Pancreas (tissue), 10 donors: ENCODE measurements around the gene TNFAIP8L1. TPM values are rescaled to one million over a fixed set of nuclear protein-coding genes. Genes with fewer than 3 reads are reported as not detected.
A peak's percentile ranks its signal among the peaks of the same experiment; 100 is the strongest.

Experiments used
- ATAC-seq, 4 donors: fragments of 200-7000 bp; cut with Tn5 transposase; one replicate each; pipeline versions ENCODE4 v1.8.0 to v1.9.1; 2020; ENCODE audit warnings: mild to moderate bottlenecking in 4 of 4, moderate library complexity in 4 of 4
- DNase-seq, 6 donors: peaks; one replicate each; pipeline ENCODE4 v3.0.0-alpha.2; 2020
- FAIRE-seq: peaks from 2 replicates; lab custom pipeline; 2012; peaks lifted over from hg19 to GRCh38; lab: Jason Lieb, UNC
- H3K27ac ChIP-seq, 4 donors: fragments of 200-600 bp; sonication (generic); 1 replicate in 3 of 4; 2 replicates in 1 of 4; pipeline versions ENCODE4 v1.5.0 to v1.8.0; 2020
- H3K27me3 ChIP-seq, 4 donors: fragments of 200-600 bp; one replicate each; pipeline ENCODE4 v1.8.0; 2021
- H3K36me3 ChIP-seq, 3 donors: fragments of 200-600 bp; sonication (generic) in 1 of 3; one replicate each; pipeline versions ENCODE4 v1.5.0 to v1.8.0; 2020 to 2021
- H3K4me1 ChIP-seq, 3 donors: fragments of 200-600 bp; one replicate each; pipeline ENCODE4 v1.8.0; 2021
- H3K4me3 ChIP-seq, 4 donors: fragments of 200-600 bp; sonication (generic) in 2 of 4; one replicate each; pipeline versions ENCODE4 v1.5.0 to v1.8.0; 2020 to 2021
- H3K9me3 ChIP-seq, 4 donors: fragments of 200-600 bp; one replicate each; pipeline ENCODE4 v1.8.0; 2021
- WGBS, 2 donors: extraction: QIAGEN DNeasy Blood & Tissue Kit; methylation state at CpG; one replicate each; pipeline ENCODE4 v1.1.7; 2013; 5-methylcytosine and 5-hydroxymethylcytosine counted together
- intact Hi-C, 3 donors: fragments of 100-400 bp; cut with DNase I; formaldehyde crosslinking; loops; one replicate each; pipeline versions ENCODE4 v1.11.1 to v1.14.2; 2022
- polyA plus RNA-seq, 2 donors: library from polyadenylated mRNA; stranded (reverse); fragments of 200-250 nt; gene quantifications; one replicate each; pipeline ENCODE4 v1.2.3, GENCODE V29; 2013
- total RNA-seq, 6 donors: library from RNA; stranded (reverse); fragmentation: NEBNext Ultra II Directional in 4 of 6; extraction: Animal tissue kit (Norgen Biotek cat#: 25700) in 4 of 6; gene quantifications; one replicate each; pipeline versions ENCODE4 v1.2.1 to v1.2.4, GENCODE V29; 2021 to 2023
- TF ChIP-seq, protein P1 (sequence below), 4 donors: fragments of 200-600 bp; sonication (generic) in 3 of 4; IDR thresholded peaks; one replicate each; pipeline versions ENCODE4 v1.5.0 to v1.8.0; 2021; ENCODE audit warnings: antibody characterized with exemption in 4 of 4
- donor health status: healthy with polysubstance abuse.
- donor health status: DM: no; HTN: no; CAD: no; lungs with moderate emphysema.
- donor health status: DM: no; HTN: no; CAD: no.
- donor health status: control.
- donor health status: control.
- donor health status: Bipolar disorder and iron deficiency.
- donor health status: DM: yes; HTN: yes; CAD: no.
- donor health status: DM: no; HTN: no; CAD: no.
- donor health status: DM: no; HTN: no; CAD: no.
- donor health status: DM: yes; HTN: yes; CAD: no.

TNFAIP8L1 gene
- total and polyA plus RNA-seq, 8 donors: 1.2 to 3.6 (median 2.4) TPM

DNA sequence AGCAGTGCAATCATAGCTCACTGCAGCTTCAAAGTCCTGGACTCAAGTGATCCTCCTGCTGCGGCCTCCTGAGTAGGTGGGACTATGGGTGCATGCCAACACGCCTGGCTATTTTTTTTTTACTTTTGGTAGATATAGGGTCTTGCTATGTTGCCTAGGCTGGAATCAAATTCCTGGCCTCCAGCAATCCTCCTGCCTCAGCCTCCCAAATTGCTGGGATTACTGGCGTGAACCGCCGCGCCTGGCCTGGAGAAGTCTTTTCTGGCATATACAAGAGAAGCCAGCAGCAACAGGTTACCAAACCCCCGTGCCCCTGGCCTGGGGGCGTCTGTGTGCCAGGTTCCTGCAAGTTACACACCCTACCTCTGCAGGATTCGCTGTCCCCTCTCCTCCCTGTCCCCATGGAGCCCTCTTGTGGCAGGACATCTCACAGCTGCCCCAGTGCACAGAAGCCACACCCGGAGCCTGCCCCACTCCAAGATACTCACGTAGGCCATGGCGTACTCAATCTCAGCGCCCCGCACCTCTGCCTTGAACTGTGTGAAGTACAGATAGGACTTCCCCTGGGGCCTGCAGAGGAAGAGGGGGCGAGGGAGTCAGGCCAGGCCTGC is 21.0 kb downstream of the TNFAIP8L1 start:
- 94 to 96% methylated on average over 15 of the region's 15 CpGs for WGBS, 2 donors
- H3K4me3 ChIP-seq: no peak overlapping the region
- no peak for FAIRE-seq
- H3K9me3 ChIP-seq: no peaks in the 10 kb centered on the region
- no peak overlapping the region for H3K27ac ChIP-seq
- H3K36me3 ChIP-seq: peaks cover 4 to 65% (median 38%) of the 10 kb centered on the region in 3 donors
- no peak for DNase-seq
- H3K27me3 ChIP-seq: no peaks in the 10 kb centered on the region
- TF ChIP-seq, protein P1, sequence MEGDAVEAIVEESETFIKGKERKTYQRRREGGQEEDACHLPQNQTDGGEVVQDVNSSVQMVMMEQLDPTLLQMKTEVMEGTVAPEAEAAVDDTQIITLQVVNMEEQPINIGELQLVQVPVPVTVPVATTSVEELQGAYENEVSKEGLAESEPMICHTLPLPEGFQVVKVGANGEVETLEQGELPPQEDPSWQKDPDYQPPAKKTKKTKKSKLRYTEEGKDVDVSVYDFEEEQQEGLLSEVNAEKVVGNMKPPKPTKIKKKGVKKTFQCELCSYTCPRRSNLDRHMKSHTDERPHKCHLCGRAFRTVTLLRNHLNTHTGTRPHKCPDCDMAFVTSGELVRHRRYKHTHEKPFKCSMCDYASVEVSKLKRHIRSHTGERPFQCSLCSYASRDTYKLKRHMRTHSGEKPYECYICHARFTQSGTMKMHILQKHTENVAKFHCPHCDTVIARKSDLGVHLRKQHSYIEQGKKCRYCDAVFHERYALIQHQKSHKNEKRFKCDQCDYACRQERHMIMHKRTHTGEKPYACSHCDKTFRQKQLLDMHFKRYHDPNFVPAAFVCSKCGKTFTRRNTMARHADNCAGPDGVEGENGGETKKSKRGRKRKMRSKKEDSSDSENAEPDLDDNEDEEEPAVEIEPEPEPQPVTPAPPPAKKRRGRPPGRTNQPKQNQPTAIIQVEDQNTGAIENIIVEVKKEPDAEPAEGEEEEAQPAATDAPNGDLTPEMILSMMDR (IDR thresholded peaks at IDR 0.05): no peak
- intact Hi-C loops: no loop called here
- ATAC-seq: peak in 2 of 4 donors; percentile 35 to 46
- H3K4me1 ChIP-seq: no peaks in the 10 kb centered on the region

DNA sequence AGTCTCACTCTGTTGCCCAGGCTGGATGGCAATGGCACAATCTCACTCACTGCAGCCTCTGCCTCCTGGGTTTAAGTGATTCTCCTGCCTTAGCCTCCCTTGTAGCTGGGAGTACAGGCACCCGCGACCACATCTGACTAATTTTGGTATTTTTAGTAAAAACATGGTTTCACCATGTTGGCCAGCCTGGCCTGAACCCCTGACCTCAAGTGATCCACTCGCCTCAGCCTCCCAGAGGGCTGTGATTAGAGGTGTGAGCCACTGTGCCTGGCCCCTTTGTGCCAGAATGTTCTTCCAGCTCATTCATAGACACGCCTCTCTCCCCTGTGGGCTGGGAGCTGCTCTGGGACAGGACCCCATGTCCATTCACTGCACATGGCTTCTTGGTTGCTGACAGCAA is 21.7 kb downstream of the TNFAIP8L1 start:
- DNase-seq: no peak
- TF ChIP-seq, protein P1 (IDR thresholded peaks at IDR 0.05): no peak
- Histone ChIP-seq H3K36me3 (peaks cover 4 to 63% (median 38%) of the 10 kb centered on the region in 3 donors), H3K4me1 (no peaks in the 10 kb centered on the region), H3K4me3 (no peak overlapping the region), H3K27me3 (no peaks in the 10 kb centered on the region), H3K9me3 (no peaks in the 10 kb centered on the region), H3K27ac (no peak overlapping the region)
- 96% methylated on average over 4 of the region's 4 CpGs for WGBS, 2 donors
- intact Hi-C loops: no loop called here
- no peak for FAIRE-seq
- no peak for ATAC-seq

DNA sequence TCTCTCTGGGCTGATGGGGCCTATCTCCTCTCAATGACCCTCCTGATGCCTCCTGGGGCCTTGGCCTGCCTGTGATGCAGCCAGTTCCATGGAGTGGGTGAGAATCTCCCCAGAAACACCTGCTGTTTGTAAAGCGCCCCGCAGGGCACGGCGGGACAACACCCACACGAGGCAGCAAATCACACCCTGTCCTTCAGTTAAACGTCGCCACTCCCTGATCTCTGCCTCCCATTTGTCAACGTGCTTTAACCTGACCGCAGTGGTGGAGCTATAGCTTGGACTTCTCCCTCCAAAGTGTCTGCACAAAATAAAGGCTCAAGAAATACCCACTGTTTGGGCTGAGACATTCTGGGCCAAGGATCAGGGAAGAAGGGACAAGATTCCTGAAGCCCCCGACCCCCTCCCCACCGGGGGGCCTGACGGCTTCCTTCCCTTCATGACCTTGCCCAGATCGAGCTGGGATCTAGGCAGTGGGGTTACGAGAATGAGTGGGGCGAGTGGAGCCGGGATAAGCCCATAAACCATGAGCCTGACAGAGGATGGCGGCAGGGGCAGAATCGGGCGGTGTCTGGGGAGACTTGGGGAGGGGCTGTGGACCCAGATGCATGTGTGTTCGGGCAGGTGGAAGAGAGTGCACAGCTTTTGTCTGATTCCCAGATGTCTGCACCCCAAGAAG is 22.8 kb downstream of the TNFAIP8L1 start:
- Histone ChIP-seq H3K36me3 (peaks cover 0 to 63% (median 42%) of the 10 kb centered on the region in 3 donors), H3K9me3 (no peaks in the 10 kb centered on the region), H3K27ac (no peak overlapping the region), H3K4me3 (no peak overlapping the region), H3K27me3 (no peaks in the 10 kb centered on the region), H3K4me1 (no peaks in the 10 kb centered on the region)
- FAIRE-seq (no peak), ATAC-seq (no peak), DNase-seq (no peak)
- intact Hi-C loops: no loop called here
- WGBS, 2 donors: 82 to 84% methylated on average over 20 of the region's 20 CpGs
- TF ChIP-seq, protein P1 (IDR thresholded peaks at IDR 0.05): no peak

DNA sequence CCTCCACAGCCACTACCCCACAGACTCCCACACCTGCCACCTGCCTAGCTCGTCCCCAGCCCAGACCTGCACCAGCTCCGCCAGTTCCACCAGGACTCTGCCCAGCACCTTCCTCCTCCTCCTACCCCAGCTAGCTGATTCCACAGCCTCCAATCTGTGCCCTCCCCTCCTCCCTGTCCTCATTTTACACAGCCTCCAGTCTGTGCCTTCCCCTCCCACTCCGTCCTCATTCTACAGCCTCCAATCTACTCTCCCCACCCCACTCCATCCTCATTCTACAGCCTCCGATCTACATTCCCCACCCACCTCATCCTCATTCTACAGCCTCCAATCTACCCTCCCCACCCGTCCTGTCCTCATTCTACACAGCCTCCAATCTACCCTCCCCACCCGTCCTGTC is 23.5 kb downstream of the TNFAIP8L1 start:
- no peak for ATAC-seq

More for the DNA sequence above, 23.5 kb downstream of the TNFAIP8L1 start:
- Histone ChIP-seq H3K4me1 (no peaks in the 10 kb centered on the region), H3K9me3 (no peaks in the 10 kb centered on the region), H3K27me3 (no peaks in the 10 kb centered on the region), H3K36me3 (peaks cover 0 to 62% (median 37%) of the 10 kb centered on the region in 3 donors), H3K4me3 (no peak overlapping the region), H3K27ac (no peak overlapping the region)
- WGBS, 2 donors: 89 to 94% methylated on average over 6 of the region's 6 CpGs
- intact Hi-C loops: no loop called here
- TF ChIP-seq, protein P1 (IDR thresholded peaks at IDR 0.05): no peak
- DNase-seq: no peak
- FAIRE-seq: no peak
